ENCODE data around the gene FCHO2.

FCHO2 gene

GRCh38 chr5:72949481-72949880 is 6.4 kb upstream of the FCHO2 start:
- no peak overlapping the region for H3K4me3 ChIP-seq (ENCODE audit: insufficient read depth, low read length, poor library complexity, severe bottlenecking)
- no peaks in the 10 kb centered on the region for H3K79me2 ChIP-seq (ENCODE audit: insufficient read depth, low read length)
- H3K9me3 ChIP-seq (ENCODE audit: insufficient read depth, low read length) = no peaks in the 10 kb centered on the region
- no peaks in the 10 kb centered on the region for H3K27me3 ChIP-seq (ENCODE audit: low read length)
- H3K36me3 ChIP-seq (ENCODE audit: low read length) = no peaks in the 10 kb centered on the region
- H2AFZ ChIP-seq (ENCODE audit: low read depth, low read length, severe bottlenecking) = no peak overlapping the region
- TF ChIP-seq CTCF (IDR thresholded peaks at IDR 0.05; ENCODE audit: insufficient read depth, low read length, poor library complexity, severe bottlenecking) (no peak), EZH2phosphoT487 (conservative IDR thresholded peaks at IDR 0.05; ENCODE audit: low read length) (no peak)
- H3K4me2 ChIP-seq (ENCODE audit: low read depth, low read length, poor library complexity, severe bottlenecking) = no peak overlapping the region
- H3F3A ChIP-seq (ENCODE audit: insufficient read depth) = no peaks in the 10 kb centered on the region
- no peaks in the 10 kb centered on the region for H3K9me2 ChIP-seq (replicated peaks; ENCODE audit: insufficient read depth, low read length)
- H4K20me1 ChIP-seq (ENCODE audit: low read depth, low read length) = no peaks in the 10 kb centered on the region
- no peak overlapping the region for H3K27ac ChIP-seq (ENCODE audit: low read depth, low read length)
- H3K9ac ChIP-seq (ENCODE audit: low read length) = no peak overlapping the region

GRCh38 chr5:72951671-72952468 is 4.0 kb upstream of the FCHO2 start:
- H2AFZ ChIP-seq (ENCODE audit: low read depth, low read length, severe bottlenecking) = no peak overlapping the region
- H3K27me3 ChIP-seq (ENCODE audit: low read length) = no peaks in the 10 kb centered on the region; the same call in 1 of the 2 replicates
- H3K4me2 ChIP-seq (ENCODE audit: low read depth, low read length, poor library complexity, severe bottlenecking) = no peak overlapping the region
- TF ChIP-seq CTCF (IDR thresholded peaks at IDR 0.05; ENCODE audit: insufficient read depth, low read length, poor library complexity, severe bottlenecking) = no peak
- TF ChIP-seq EZH2phosphoT487 (conservative IDR thresholded peaks at IDR 0.05; ENCODE audit: low read length) = no peak
- no peak overlapping the region for H3K27ac ChIP-seq (ENCODE audit: low read depth, low read length)
- no peak overlapping the region for H3K4me3 ChIP-seq (ENCODE audit: insufficient read depth, low read length, poor library complexity, severe bottlenecking)
- no peaks in the 10 kb centered on the region for H3K36me3 ChIP-seq (ENCODE audit: low read length)
- H3F3A ChIP-seq (ENCODE audit: insufficient read depth) = no peaks in the 10 kb centered on the region
- no peaks in the 10 kb centered on the region for H4K20me1 ChIP-seq (ENCODE audit: low read depth, low read length)
- no peak overlapping the region for H3K9ac ChIP-seq (ENCODE audit: low read length)
- no peaks in the 10 kb centered on the region for H3K9me2 ChIP-seq (replicated peaks; ENCODE audit: insufficient read depth, low read length)
- H3K9me3 ChIP-seq (ENCODE audit: insufficient read depth, low read length) = no peaks in the 10 kb centered on the region
- no peaks in the 10 kb centered on the region for H3K79me2 ChIP-seq (ENCODE audit: insufficient read depth, low read length)

GRCh38 chr5:72954389-72954788 is 1.5 kb upstream of the FCHO2 start:
- Histone ChIP-seq H3K9me2 (replicated peaks; ENCODE audit: insufficient read depth, low read length) (no peaks in the 10 kb centered on the region), H3K79me2 (ENCODE audit: insufficient read depth, low read length) (no peaks in the 10 kb centered on the region), H3K4me3 (ENCODE audit: insufficient read depth, low read length, poor library complexity, severe bottlenecking) (no peak overlapping the region), H3K36me3 (ENCODE audit: low read length) (no peaks in the 10 kb centered on the region), H3K4me2 (ENCODE audit: low read depth, low read length, poor library complexity, severe bottlenecking) (no peak overlapping the region), H3K27me3 (ENCODE audit: low read length) (no peaks in the 10 kb centered on the region; the same call in 1 of the 2 replicates), H3K9me3 (ENCODE audit: insufficient read depth, low read length) (no peaks in the 10 kb centered on the region), H3K27ac (ENCODE audit: low read depth, low read length) (no peak overlapping the region), H2AFZ (ENCODE audit: low read depth, low read length, severe bottlenecking) (no peak overlapping the region), H4K20me1 (ENCODE audit: low read depth, low read length) (no peaks in the 10 kb centered on the region), H3F3A (ENCODE audit: insufficient read depth) (no peaks in the 10 kb centered on the region), H3K9ac (ENCODE audit: low read length) (no peak overlapping the region)
- TF ChIP-seq EZH2phosphoT487 (conservative IDR thresholded peaks at IDR 0.05; ENCODE audit: low read length) (no peak), CTCF (IDR thresholded peaks at IDR 0.05; ENCODE audit: insufficient read depth, low read length, poor library complexity, severe bottlenecking) (no peak)

Data from SU-DHL-6 (cell line).